ENCODE data around the gene XRRA1.

- TF ChIP-seq EZH2 (IDR thresholded peaks at IDR 0.05; ENCODE audit: borderline replicate concordance, low read depth, low read length, severe bottlenecking): no peak
- TF ChIP-seq CTCF (IDR thresholded peaks at IDR 0.05; ENCODE audit: borderline replicate concordance, extremely low read depth, low read length, poor library complexity, severe bottlenecking): peak; percentile 44
Observed at GRCh38 chr11:74870485-74870884, 78.4 kb downstream of the XRRA1 start.
